ENCODE measurements around the gene CREB3L2.
A peak's percentile ranks its signal among the peaks of the same experiment; 100 is the strongest.

The CREB3L2 gene

DNA sequence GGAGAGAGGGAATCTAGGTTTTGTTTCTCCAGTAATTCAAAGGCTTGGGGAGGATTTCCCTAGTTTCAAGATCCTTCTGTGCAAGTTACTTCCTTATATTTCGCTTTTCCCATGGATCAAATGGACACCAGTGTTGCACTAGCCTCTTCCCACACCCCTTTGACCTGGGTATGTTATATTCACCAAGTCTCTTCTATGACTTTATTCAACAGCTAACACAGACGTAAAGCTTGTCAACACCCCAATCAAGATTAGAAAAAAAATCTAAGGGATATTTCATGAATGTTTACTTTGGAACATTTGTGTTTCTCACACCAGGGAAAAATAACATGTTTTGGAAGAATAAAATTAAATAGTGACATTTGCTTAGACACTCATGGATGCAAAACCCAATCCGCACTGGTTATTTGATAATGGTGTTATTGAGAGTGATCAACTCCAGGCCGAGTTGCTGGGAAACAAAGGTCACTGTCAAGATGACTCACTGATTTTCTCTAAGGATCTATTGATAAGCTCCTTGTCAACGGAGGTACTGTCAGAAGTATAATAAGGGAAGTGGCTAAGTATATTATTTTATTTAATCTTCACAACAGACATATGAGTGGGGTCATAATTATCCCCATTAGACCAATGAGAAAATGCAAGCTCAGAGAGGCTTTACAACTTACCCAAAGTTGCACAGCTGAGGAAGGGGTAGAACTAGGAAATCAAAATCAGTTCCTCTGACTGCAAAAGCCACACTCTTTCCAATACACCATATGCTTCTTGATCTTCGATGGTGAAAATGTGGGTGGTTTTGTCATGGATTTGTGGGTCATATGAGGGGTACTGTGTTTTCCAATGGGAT is 52.2 kb downstream of the CREB3L2 start:
- no peak for DNase-seq

DNA sequence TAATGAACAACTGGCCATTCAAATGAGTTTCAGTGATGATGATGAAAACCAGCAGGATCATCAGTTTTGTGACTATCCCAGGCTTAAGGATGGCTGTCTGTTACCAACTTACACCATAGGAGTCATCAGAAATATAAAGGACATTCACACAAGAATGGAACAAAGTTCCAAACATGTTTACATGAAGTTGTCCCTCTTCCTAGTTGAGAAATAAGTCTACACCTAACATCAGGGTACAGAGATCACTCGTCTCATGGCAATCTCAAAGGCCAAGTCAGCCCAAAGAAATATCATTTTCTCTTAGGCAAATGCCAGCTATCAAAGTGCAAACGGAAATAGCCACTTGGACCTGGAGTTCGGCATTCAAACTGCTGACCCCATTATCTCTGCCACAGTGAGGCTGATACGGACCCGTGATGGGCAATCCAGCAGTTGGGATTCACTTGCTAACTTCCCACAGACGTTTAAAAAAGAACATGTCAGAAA is 53.0 kb downstream of the CREB3L2 start:
- no peak for DNase-seq

DNA sequence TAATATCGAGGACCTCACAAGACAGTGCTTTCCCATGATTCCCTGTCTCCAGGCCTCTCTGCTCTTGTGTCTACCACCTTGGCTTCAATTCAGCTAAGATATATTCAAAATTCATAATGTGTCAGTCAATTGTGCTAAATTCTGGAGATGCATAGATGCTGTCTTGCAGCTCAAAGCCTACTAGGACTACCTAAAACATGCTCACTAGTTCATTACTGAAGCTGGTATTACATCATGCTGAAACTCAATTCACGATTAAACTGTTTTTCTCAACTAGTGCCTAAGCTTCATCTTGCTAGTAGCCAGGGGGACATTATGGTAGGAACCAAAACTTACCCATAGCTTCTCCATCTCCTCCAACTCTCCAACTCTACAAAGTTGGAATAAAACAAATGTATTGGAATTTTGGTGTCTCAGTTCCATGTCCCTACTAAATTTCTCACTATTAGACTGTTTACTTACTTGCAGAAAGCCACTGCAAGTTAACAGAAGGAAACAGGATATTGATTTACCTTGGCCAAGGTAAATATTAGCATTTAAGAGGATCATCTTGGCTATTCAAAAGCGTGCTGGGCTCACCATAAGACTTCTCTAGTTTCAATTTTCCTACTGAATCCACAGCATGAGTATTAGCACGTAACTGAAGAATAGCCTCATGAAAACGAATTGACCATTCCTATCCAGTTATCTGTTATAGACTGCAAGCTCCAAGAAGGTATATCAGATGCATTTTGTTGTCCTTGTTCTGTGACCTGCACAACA is 53.6 kb downstream of the CREB3L2 start:
- no peak for DNase-seq

DNA sequence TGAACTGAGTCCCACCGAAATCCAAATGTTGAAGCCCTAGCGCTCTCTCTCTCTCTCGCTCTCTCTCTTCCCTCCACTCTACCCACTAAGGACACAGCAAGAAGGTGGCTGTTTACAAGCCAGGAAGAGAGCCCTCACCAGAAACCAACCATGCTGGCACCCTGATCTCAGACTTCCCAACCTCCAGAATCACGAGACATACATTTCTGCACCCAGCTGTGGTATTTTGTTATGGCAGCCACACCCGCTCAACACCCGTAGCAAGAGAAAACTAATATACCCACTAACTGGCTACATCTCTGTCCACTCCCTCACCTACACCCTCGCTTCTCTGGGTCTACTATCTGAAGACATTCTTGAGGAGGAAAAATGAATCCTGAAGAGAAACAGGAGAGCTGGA is 54.8 kb downstream of the CREB3L2 start:
- DNase-seq = no peak

GRCh38 chr7:137946011-137946410 is 55.9 kb downstream of the CREB3L2 start:
- no peak for DNase-seq

DNA sequence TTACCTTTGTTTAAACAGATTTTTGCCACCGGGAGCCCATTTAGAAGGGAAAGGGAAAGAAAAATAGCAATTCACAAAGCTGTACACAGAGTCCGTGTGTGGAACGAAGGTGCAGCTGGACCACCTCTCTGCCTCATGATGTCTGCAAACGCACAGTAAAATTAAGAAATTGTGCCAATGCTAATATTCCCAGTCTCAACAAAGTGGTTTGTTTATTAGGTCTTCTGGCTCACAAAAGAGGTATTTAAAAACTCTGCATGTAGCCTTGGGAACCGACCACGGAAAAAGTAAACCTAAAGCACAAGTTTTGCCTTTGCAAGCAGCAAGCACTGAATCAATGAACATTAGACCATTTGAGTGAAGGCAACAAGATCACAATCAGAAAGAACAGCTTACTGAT is 57.7 kb downstream of the CREB3L2 start:
- no peak for DNase-seq

DNA sequence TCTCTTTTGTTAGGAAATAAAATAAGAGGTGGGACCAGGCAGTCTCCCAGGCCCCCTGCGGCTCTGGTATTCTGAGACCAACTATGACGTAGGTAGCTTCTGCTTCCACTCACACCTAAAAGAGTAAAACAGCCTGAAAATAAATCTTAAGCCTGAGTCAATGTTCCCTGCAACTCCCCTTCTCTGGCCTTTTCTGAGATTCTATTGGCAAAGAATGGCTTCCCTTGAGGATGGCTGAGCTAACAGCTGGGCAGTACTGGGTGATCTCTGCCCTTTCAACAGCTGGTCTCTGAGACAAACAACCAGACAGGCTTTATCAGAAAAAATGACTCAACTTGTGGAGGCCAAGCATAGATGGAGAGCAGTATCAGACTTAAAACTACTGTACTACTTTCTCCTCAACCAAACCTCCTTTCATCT is 58.7 kb downstream of the CREB3L2 start:
- peak; percentile 41 for DNase-seq

DNA sequence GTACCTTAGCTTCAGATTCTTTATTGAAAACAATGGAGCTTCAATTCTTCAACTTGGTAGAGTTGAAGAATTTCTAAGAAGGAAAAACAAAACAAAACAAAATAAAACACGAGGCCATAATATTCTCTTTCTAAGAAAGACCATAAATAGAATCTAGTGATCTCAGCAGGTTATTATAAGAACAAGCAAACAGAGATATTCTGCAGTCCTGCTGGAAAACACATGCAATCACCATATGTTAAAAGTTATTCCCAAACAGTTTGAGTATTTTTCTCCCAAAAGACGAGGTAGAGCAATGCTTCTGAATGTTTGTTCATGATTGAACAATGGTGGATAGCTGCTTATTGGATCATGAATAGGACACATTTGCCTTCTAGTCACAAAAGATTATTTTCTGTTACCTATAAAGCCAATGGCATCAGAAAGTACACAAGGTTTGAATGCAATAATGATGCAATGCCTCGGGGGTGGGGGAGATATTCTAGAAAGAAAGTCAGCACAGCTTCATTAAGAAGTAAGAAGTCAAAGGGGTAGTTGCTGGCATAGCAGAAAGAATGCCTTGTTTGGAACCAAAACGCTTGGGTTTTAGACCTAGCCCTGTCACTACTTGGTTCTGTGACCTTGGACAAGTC is 59.3 kb downstream of the CREB3L2 start:
- no peak for DNase-seq

- no peak for DNase-seq
Measured at GRCh38 chr7:137940656-137941518, 61.0 kb downstream of the CREB3L2 start.

GRCh38 chr7:137940218-137940617 is 61.7 kb downstream of the CREB3L2 start:
- DNase-seq = no peak

DNA sequence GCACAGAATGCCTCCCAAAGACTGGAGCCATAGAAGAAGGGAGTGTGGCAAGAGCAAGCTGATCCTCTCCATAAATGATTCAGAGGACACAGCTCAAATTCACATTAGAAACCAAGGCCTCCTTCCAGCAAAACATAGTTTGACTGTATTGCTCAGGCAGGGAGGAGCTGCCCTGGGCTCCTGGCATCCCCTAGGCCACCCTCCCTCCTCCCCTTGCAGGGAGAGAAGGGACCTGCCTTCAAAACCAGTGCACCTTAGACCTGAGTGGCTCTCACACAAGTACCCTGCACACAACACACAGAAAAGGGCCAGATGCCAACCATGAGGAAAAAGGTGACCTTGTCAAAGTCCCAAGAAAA is 64.7 kb downstream of the CREB3L2 start:
- DNase-seq = no peak

DNA sequence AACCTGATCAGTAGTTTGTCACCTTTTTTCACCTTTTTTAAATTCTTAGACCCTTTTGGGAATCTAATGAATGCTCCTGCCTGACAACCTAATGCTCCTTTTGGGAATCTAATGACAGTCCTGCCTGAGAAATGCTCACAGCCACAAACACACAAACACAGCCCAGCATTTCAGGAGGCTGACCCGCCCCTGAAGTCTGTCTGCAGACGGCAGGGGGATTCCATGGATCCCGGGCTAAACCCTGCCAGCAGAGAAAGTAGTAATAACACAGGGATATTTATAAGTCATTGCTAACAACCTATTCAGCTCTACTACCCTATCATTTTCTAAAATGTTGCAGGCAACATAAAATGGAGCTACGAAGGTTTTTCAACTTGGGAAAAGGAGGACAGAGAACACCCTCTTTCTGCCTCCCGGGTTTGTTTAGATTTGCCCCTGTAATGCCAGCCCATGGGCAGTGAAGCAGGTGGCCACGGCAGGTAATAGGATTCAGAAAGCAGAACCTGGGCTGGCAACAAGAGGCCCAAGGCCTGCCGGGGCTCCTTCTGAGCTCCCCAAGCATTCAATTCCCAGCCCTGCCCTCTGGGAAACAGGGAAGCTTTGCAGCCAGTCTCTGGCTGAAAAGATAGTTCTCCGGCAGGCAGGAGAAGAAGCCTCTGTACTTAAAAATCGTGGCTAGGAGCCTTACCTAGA is 65.2 kb downstream of the CREB3L2 start:
- no peak for DNase-seq

- DNase-seq = no peak
Measured at GRCh38 chr7:137935884-137936508, 65.9 kb downstream of the CREB3L2 start.

- DNase-seq = no peak
Measured at GRCh38 chr7:137934941-137935883, 66.7 kb downstream of the CREB3L2 start.

GRCh38 chr7:137934176-137934826 is 67.6 kb downstream of the CREB3L2 start:
- no peak for DNase-seq

DNA sequence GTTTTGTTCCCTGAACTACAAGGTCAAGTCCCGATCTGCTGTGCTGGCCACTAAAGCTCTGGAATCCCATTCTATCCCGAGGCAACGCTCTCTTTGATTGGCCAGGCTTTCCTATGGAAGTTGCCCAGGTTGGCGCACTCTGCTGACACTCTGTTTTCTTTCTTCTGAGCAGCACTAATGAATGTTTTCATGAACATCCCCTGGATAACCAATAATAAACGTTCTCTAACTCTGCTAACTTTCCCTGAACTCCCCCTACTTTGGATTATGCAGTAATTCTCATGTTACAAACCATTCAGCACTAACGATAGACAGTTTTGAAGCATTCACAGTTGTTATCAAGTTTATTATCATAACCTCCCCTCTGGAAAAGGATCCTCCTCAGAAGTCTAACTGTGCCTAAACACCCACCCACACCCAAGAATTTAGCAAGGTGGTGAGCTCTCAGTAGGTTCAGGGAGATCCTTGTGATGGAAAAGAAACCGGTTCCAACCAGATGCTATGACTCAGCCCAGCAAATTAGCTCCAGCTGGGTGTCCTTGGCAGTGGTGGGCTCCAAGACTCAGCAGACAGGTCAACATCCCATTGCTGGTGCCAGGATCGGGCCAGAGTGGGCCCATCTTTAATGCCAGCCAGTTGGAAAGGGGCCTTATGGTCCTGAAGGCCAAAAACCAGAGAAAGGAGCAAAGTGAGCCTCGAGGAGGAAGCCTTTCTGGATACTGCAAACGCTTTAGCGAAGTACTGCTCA is 68.4 kb downstream of the CREB3L2 start:
- peak; percentile 64 for DNase-seq

DNA sequence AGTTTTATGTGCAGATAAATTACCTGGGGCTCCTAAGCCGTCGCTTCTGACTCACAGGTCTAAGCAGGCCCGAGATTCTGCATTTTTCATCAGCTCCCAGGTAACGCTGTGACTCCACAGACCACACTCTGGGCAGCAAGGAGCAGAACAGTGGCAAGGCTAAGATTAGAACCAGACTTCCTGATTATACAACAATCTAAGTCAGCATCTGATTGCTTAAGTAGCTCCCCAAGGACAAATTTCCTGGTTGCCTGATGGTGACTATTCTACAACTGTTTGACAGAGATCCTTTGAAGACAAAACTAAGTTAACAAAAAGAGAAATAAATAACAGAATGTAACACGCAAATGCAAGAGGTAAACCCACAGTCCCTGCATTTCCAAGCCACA is 69.0 kb downstream of the CREB3L2 start:
- no peak for DNase-seq

- no peak for DNase-seq
Measured at GRCh38 chr7:137931823-137932222, 70.1 kb downstream of the CREB3L2 start.

DNA sequence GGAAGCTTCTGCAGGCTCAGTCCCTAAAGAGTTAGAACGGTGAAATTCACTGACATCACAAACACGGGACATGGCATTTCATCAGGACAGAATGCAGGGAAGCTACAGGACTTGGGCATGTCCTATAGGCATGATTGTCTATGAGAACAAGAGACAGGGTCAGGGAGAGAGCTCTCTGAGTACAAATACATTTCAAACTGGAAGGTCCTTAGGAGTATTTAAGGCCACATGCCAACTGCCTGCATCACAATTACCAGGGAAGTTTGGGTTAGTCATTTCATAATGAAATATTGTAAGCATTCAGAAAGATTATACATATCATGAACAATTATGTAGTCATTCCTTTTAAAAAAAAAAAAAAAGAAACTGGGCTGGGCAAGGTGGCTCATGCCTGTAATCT is 71.3 kb downstream of the CREB3L2 start:
- DNase-seq = no peak
